Hepatocyte (in vitro differentiated cells): Measurements from ENCODE around the gene SPEG. TPM values are rescaled to one million over a fixed set of nuclear protein-coding genes. Genes with fewer than 3 reads are reported as not detected.

Source experiments
- DNase-seq: peaks from one replicate; pipeline ENCODE4 v3.0.0-alpha.2; 2016; ENCODE audit warnings: low spot score
- H2AFZ ChIP-seq: fragments of 200-600 bp; sonication (generic); 2 replicates; pipeline ENCODE4 v1.6.0; 2016; ENCODE audit warnings: antibody characterized with exemption, mild to moderate bottlenecking
- H3K27ac ChIP-seq: fragments of 200-600 bp; sonication (generic); 2 replicates; pipeline ENCODE4 v1.5.1; 2016; ENCODE audit warnings: mild to moderate bottlenecking
- H3K27me3 ChIP-seq: fragments of 200-600 bp; sonication (generic); 2 replicates; pipeline ENCODE4 v1.6.1; 2016
- H3K36me3 ChIP-seq: fragments of 200-600 bp; sonication (generic); replicated peaks from 2 replicates; pipeline ENCODE4 v1.5.1; 2016; ENCODE audit warnings: low read depth; ENCODE audit not compliant: insufficient read depth
- H3K4me1 ChIP-seq: fragments of 200-600 bp; sonication (generic); 2 replicates; pipeline ENCODE4 v1.5.1; 2016; ENCODE audit warnings: mild to moderate bottlenecking, moderate library complexity; ENCODE audit not compliant: insufficient read depth
- H3K4me2 ChIP-seq: fragments of 200-600 bp; sonication (generic); 2 replicates; pipeline ENCODE4 v1.6.0; 2016
- H3K4me3 ChIP-seq: fragments of 200-600 bp; sonication (generic); 2 replicates; pipeline ENCODE4 v1.5.1; 2016; ENCODE audit warnings: mild to moderate bottlenecking
- H3K79me2 ChIP-seq: fragments of 200-600 bp; sonication (generic); 2 replicates; pipeline ENCODE4 v1.6.0; 2017; ENCODE audit warnings: mild to moderate bottlenecking
- H3K9me2 ChIP-seq: fragments of 200-600 bp; sonication (generic); replicated peaks from 2 replicates; pipeline ENCODE4 v1.6.0; 2017; ENCODE audit warnings: mild to moderate bottlenecking; ENCODE audit not compliant: insufficient read depth
- H3K9me3 ChIP-seq: fragments of 200-600 bp; sonication (generic); 2 replicates; pipeline ENCODE4 v1.5.1; 2016; ENCODE audit warnings: low read depth, mild to moderate bottlenecking
- H4K20me1 ChIP-seq: fragments of 200-600 bp; sonication (generic); 2 replicates; pipeline ENCODE4 v1.6.0; 2016; ENCODE audit warnings: mild to moderate bottlenecking; ENCODE audit not compliant: insufficient read depth, poor library complexity, severe bottlenecking
- CTCF ChIP-seq: fragments of 200-600 bp; sonication (generic); IDR thresholded peaks from 2 replicates; pipeline ENCODE4 v1.5.1; 2016; ENCODE audit warnings: antibody characterized with exemption, mild to moderate bottlenecking; ENCODE audit not compliant: poor library complexity
- EZH2 ChIP-seq: fragments of 200-600 bp; sonication (generic); IDR thresholded peaks from 2 replicates; pipeline ENCODE4 v1.6.1; 2016; ENCODE audit warnings: antibody characterized with exemption, mild to moderate bottlenecking, borderline replicate concordance
- EZH2phosphoT487 ChIP-seq: fragments of 200-600 bp; sonication (generic); IDR thresholded peaks from one replicate; pipeline ENCODE4 v1.6.1; 2018; ENCODE audit warnings: antibody characterized with exemption, mild to moderate bottlenecking, low read depth, moderate library complexity; ENCODE audit not compliant: unreplicated experiment, severe bottlenecking
- WGBS: methylation state at CpG from one replicate; pipeline ENCODE4 v1.1.6; 2016; ENCODE audit warnings: low lambda C conversion rate; ENCODE audit errors: missing lambda C conversion rate; 5-methylcytosine and 5-hydroxymethylcytosine counted together
- polyA plus RNA-seq: library from polyadenylated mRNA; unstranded; fragments of >200 nt; fragmentation: Nextera tagmentation; extraction: Ambion mirVana; gene quantifications from 2 replicates; pipeline ENCODE4 v1.2.1, GENCODE V29; 2016
- total RNA-seq: library from RNA; depleted of rRNA; stranded (reverse); fragments of >200 nt; gene quantifications from 2 replicates; pipeline ENCODE4 v1.2.3, GENCODE V29; 2014

Gene SPEG
- total and polyA plus RNA-seq, 2 experiments from 2014 or later, result 21.6 to 40.0 TPM

- H3K79me2 ChIP-seq, result no peaks in the 10 kb centered on the region
- H3K27me3 ChIP-seq, result peaks cover 57% of the 10 kb centered on the region
- peaks cover 27% of the 10 kb centered on the region for H3K4me1 ChIP-seq
- no peaks in the 10 kb centered on the region for H3K36me3 ChIP-seq
- H3K9me2 ChIP-seq, result no peaks in the 10 kb centered on the region
- DNase-seq, result no peak
- H2AFZ ChIP-seq, result no peak within 1 kb of the TSS
- no peak within 1 kb of the TSS for H3K4me3 ChIP-seq
- peak within 1 kb of the TSS; percentile 67 for H3K4me2 ChIP-seq
- H3K9me3 ChIP-seq, result no peaks in the 10 kb centered on the region
- TF ChIP-seq EZH2, result no peak
- 13% methylated on average over 27 of the region's 31 CpGs for WGBS
- no peak within 1 kb of the TSS for H3K27ac ChIP-seq
- H4K20me1 ChIP-seq, result no peaks in the 10 kb centered on the region
Measured at GRCh38 chr2:219514196-219514761, 79.6 kb downstream of the SPEG start, which contains the start of gene ASIC4. Gene ASIC4, plus strand, starts transcription at chr2:219514482. Its CDS starts 243 bp downstream, at chr2:219514725.

- Histone ChIP-seq H3K79me2 (no peaks in the 10 kb centered on the region), H3K4me2 (no peak overlapping the region), H3K9me3 (no peaks in the 10 kb centered on the region), H3K9me2 (no peaks in the 10 kb centered on the region), H3K4me1 (peaks cover 21% of the 10 kb centered on the region), H3K36me3 (no peaks in the 10 kb centered on the region), H3K27me3 (peaks cover 61% of the 10 kb centered on the region), H4K20me1 (no peaks in the 10 kb centered on the region), H3K4me3 (no peak overlapping the region), H2AFZ (no peak overlapping the region), H3K27ac (no peak overlapping the region)
- 90% methylated on average over 20 of the region's 21 CpGs for WGBS
- DNase-seq, result no peak
- TF ChIP-seq CTCF (no peak), EZH2phosphoT487 (no peak), EZH2 (no peak)
Measured at GRCh38 chr2:219514836-219515235, 80.2 kb downstream of the SPEG start.

GRCh38 chr2:219515874-219516629, 81.4 kb downstream of the SPEG start:
- Histone ChIP-seq H3K9me3 (no peaks in the 10 kb centered on the region), H2AFZ (no peak overlapping the region), H4K20me1 (no peaks in the 10 kb centered on the region), H3K36me3 (no peaks in the 10 kb centered on the region), H3K27me3 (peaks cover 69% of the 10 kb centered on the region), H3K4me3 (no peak overlapping the region), H3K4me1 (peaks cover 10% of the 10 kb centered on the region), H3K79me2 (no peaks in the 10 kb centered on the region), H3K9me2 (no peaks in the 10 kb centered on the region), H3K27ac (no peak overlapping the region), H3K4me2 (no peak overlapping the region)
- WGBS, result 84% methylated on average over 17 of the region's 17 CpGs
- TF ChIP-seq EZH2phosphoT487, result no peak
- TF ChIP-seq CTCF, result no peak
- no peak for TF ChIP-seq EZH2
- no peak for DNase-seq

GRCh38 chr2:219516888-219517287, 82.2 kb downstream of the SPEG start:
- Histone ChIP-seq H3K4me3 (no peak overlapping the region), H3K9me3 (no peaks in the 10 kb centered on the region), H3K4me1 (peaks cover 18% of the 10 kb centered on the region), H3K27me3 (peaks cover 72% of the 10 kb centered on the region), H3K79me2 (no peaks in the 10 kb centered on the region), H2AFZ (no peak overlapping the region), H3K36me3 (no peaks in the 10 kb centered on the region), H3K27ac (no peak overlapping the region), H3K9me2 (no peaks in the 10 kb centered on the region), H4K20me1 (no peaks in the 10 kb centered on the region), H3K4me2 (no peak overlapping the region)
- TF ChIP-seq CTCF (no peak), EZH2 (no peak), EZH2phosphoT487 (no peak)
- DNase-seq, result no peak
- 84% methylated on average over 6 of the region's 7 CpGs for WGBS
